Measurements from ENCODE around the gene NECTIN1.

DNA sequence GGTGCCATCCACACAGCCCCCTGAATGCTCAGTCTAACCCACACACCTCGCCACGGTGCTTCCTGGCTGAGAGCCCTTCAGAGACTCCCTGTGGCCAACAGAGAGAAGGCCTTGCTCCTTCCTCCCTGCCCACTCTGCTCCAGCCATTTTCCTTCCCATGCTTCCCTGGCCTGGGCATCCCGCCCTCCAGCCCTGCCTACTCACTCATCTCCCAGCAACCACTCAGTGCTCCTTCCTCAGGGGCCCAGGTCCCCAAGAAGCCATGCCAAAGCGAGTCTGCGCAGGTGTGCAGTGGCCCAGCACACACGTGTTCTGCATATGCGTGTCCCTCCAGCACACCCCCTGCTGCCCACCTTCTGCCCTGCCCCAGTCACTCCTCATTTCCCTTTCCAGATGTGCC, 56.4 kb downstream of the NECTIN1 start:
- TF ChIP-seq, protein P1, sequence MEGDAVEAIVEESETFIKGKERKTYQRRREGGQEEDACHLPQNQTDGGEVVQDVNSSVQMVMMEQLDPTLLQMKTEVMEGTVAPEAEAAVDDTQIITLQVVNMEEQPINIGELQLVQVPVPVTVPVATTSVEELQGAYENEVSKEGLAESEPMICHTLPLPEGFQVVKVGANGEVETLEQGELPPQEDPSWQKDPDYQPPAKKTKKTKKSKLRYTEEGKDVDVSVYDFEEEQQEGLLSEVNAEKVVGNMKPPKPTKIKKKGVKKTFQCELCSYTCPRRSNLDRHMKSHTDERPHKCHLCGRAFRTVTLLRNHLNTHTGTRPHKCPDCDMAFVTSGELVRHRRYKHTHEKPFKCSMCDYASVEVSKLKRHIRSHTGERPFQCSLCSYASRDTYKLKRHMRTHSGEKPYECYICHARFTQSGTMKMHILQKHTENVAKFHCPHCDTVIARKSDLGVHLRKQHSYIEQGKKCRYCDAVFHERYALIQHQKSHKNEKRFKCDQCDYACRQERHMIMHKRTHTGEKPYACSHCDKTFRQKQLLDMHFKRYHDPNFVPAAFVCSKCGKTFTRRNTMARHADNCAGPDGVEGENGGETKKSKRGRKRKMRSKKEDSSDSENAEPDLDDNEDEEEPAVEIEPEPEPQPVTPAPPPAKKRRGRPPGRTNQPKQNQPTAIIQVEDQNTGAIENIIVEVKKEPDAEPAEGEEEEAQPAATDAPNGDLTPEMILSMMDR (IDR thresholded peaks at IDR 0.05), result no peak
- TF ChIP-seq POLR2A (IDR thresholded peaks at IDR 0.05), result no peak
